ENCODE data around the gene C16orf87.
"Not testable (repeated sequence)": the region's sequence is repeated elsewhere in the genome, so short reads cannot be mapped to it uniquely, and the experiment has no call there.

Gene C16orf87

DNA sequence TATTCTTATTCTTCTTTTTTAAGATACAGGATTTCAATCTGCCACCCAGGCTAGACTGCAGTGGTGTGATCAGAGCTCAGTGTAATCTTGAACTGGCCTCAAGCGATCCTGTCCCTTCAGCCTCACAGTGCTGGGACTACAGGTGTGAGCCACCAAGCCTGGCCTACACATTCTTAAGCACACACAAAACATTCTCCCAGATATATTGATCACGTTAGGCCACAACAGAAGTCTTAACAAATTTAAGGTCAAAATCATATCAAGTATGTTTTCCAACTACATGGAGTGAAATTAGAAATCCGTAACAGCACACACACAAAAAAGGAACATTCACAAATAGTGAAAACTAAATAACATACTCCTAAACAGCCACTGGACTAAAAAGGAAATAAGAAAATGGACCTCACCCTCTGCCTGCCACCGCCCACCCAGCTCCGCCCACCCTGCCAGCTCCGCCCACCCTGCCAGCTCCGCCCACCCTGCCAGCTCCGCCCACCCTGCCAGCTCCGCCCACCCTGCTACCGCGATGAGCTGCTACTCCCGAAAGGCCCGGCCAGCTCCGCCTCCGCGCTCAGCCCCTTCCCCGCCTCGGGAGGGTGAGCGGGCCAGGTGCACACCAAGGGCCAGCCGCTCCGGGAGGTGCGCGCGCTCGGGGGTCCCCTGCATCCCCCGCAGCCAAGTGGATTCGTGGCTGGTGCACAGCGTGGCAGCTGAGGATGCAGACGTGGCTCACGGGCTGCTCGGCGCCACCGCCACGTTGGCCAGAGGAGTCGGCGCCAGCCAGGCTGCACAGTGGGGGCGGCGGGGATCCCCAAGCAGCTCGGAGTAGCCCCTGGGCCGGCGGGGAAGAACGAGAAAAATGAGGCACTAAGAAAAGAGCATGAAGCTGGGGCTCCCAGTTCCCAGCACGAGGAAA is 41.2 kb downstream of the C16orf87 start:
- TF ChIP-seq, protein P1, sequence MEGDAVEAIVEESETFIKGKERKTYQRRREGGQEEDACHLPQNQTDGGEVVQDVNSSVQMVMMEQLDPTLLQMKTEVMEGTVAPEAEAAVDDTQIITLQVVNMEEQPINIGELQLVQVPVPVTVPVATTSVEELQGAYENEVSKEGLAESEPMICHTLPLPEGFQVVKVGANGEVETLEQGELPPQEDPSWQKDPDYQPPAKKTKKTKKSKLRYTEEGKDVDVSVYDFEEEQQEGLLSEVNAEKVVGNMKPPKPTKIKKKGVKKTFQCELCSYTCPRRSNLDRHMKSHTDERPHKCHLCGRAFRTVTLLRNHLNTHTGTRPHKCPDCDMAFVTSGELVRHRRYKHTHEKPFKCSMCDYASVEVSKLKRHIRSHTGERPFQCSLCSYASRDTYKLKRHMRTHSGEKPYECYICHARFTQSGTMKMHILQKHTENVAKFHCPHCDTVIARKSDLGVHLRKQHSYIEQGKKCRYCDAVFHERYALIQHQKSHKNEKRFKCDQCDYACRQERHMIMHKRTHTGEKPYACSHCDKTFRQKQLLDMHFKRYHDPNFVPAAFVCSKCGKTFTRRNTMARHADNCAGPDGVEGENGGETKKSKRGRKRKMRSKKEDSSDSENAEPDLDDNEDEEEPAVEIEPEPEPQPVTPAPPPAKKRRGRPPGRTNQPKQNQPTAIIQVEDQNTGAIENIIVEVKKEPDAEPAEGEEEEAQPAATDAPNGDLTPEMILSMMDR (IDR thresholded peaks at IDR 0.05; ENCODE audit: low read depth, low read length), result no peak
- H3K4me3 ChIP-seq (replicated peaks in 1 of 2; ENCODE audit: low read depth in 2 of 2, low read length in 2 of 2), result peak overlapping the region; percentile 50 to 67
- DNase-seq (ENCODE audit: low read depth in 2 of 2), result peak; percentile 57 to 67

DNA sequence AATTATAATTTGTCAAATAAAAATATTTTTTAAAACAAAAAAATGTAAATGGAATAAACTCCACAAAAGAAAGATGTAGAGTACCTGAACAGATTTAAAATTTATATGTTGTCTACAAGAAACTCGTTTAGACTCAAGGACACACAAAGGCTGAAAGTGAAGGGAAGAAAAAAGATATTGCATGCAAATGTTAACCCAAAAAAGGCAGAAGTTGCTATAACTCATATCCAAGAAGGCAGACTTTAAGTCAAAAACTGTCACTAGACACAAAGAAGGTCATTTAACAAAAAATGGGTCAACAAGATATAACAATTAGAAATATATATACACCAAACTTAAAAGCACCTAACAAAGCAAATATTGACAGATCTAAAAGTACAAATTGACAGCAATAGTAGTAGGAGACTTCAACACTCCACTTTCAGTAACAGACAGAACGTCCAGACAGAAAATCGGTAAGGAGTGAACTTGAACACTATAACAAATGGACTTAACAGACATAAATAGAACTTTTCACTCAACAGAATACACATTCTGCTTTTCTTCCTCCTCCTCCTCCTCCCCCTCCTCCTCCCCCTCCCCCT is 42.0 kb downstream of the C16orf87 start:
- TF ChIP-seq, protein P1 (IDR thresholded peaks at IDR 0.05; ENCODE audit: low read depth, low read length), result no peak
- no peak for DNase-seq (ENCODE audit: low read depth in 2 of 2)
- H3K4me3 ChIP-seq (replicated peaks in 1 of 2; ENCODE audit: low read depth in 2 of 2, low read length in 2 of 2), result no peak overlapping the region

DNA sequence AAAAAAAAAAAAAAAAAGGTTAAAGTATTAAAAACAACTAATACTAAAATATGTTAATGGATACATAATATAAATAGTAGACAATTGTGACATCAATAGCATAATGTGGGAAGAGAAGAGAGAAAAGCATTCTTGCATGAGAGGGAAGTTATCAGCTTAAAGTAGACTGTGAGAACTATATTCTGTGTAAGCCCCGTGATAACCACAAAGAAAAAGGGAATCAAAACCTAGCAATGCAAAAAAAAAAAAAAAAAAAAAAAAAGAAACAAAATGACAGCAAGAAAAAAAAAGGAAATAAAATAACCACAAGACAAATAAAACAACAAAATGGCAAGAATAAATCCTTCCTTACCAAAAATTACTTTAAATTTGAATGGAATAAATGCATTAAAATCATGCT is 43.1 kb downstream of the C16orf87 start:
- TF ChIP-seq, protein P1 (IDR thresholded peaks at IDR 0.05; ENCODE audit: low read depth, low read length), result no peak
- no peak overlapping the region for H3K4me3 ChIP-seq (replicated peaks in 1 of 2; ENCODE audit: low read depth in 2 of 2, low read length in 2 of 2)
- DNase-seq (ENCODE audit: low read depth in 2 of 2), result no peak

DNA sequence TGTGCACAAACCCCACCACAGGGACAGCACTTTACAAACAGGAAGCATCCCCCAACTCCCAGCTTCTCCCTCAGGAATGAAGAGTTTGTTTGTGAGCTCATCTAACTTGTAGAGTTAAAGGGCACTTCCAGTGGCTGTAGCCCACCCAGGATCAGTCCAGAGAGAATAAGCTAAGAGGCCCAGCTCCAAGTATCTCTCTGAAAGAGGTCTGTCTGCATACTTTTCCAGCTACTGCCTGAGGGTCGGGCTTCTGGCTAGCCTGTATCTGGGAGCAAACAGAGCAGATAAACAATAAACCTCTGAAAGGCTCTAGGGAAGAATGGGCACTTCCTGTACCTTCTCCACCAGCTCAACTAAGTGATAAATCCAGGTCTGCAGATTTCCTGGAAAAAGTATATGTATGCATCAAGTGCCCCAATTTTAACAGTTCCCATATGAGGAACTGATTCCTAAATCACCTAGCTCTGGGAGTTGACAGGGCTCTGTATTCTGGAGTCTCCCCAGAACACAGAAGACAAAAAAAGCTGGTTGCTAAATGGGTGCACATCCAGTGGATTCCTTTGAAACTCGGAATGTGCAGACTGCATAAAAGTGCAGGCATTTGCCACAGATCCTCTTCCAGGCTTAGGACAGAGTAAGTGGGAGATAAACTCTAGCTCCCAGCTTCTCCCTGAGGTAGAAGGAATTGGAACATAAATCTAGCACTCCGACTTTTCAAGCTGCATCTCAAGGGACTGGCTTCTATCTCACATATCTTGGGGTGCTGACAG is 45.7 kb downstream of the C16orf87 start:
- TF ChIP-seq, protein P1 (IDR thresholded peaks at IDR 0.05; ENCODE audit: low read depth, low read length), result no peak
- no peak overlapping the region for H3K4me3 ChIP-seq (replicated peaks in 1 of 2; ENCODE audit: low read depth in 2 of 2, low read length in 2 of 2)
- no peak for DNase-seq (ENCODE audit: low read depth in 2 of 2)

DNA sequence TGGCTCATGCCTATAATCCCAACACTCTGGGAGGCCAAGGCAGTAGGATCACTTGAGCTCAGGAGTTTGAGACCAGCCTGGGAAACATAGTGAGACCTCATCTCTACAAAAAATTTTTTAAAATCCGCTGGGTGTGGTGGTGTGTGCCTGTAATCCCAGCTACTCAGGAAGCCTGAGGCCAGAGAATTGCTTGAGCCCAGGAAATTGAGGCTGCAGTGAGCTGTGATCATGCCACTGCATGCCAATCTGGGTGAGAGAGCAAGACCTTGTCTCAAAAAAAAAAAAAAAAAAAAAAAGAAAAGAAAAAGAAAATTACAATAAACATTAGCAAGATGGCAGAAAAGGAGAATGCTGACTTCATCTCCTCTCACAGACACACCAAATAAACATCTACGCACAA is 46.4 kb downstream of the C16orf87 start:
- not testable (repeated sequence) for H3K4me3 ChIP-seq (replicated peaks in 1 of 2; ENCODE audit: low read depth in 2 of 2, low read length in 2 of 2); DNase-seq (ENCODE audit: low read depth in 2 of 2)

GRCh38 chr16:46783800-46784199 is 47.2 kb downstream of the C16orf87 start:
- DNase-seq (ENCODE audit: low read depth in 2 of 2), result no peak
- TF ChIP-seq, protein P1 (IDR thresholded peaks at IDR 0.05; ENCODE audit: low read depth, low read length), result no peak
- no peak overlapping the region for H3K4me3 ChIP-seq (replicated peaks in 1 of 2; ENCODE audit: low read depth in 2 of 2, low read length in 2 of 2)

DNA sequence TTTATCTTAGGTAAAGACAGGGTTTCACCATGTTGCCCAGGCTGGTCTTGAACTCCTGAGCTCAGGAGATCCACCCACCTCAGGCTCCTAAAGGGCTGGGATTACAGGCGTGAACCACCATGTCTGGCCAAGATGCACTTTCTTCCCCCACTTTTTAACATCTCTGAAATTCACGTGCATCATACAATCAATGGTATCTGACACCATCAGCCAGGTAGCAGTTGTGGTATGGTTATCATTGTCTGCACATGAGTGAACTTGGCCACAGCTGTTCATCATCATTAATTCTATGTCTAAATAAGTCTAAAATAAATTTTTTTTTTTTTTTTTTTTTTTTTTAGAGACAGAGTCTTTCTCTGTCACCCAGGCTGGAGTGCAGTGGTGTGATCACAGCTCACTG is 48.7 kb downstream of the C16orf87 start:
- TF ChIP-seq, protein P1 (IDR thresholded peaks at IDR 0.05; ENCODE audit: low read depth, low read length), result no peak
- H3K4me3 ChIP-seq (replicated peaks in 1 of 2; ENCODE audit: low read depth in 2 of 2, low read length in 2 of 2), result no peak overlapping the region
- no peak for DNase-seq (ENCODE audit: low read depth in 2 of 2)

Measured in cardiac fibroblast (primary cell).